H9 (cell line): ENCODE measurements around the gene TBC1D9. TPM values are rescaled to one million over a fixed set of nuclear protein-coding genes. Genes with fewer than 3 reads are reported as not detected.

Experiments
- DNase-seq: peaks from one replicate; pipeline ENCODE4 v3.0.0-alpha.2; 2017
- H2AFZ ChIP-seq: one replicate; pipeline ENCODE4 v1.6.1; 2013; ENCODE audit warnings: mild to moderate bottlenecking, low read length, control low read depth, moderate library complexity
- H2AK5ac ChIP-seq: 2 replicates; pipeline ENCODE4 v1.6.1; 2013; ENCODE audit warnings: low read length, control low read depth, mixed read lengths; ENCODE audit not compliant: insufficient read length
- H2BK120ac ChIP-seq: one replicate; pipeline ENCODE4 v1.6.1; 2013; ENCODE audit warnings: low read depth, mild to moderate bottlenecking, low read length, control low read depth, inconsistent platforms; ENCODE audit not compliant: poor library complexity, severe bottlenecking
- H2BK12ac ChIP-seq: 2 replicates; pipeline ENCODE4 v1.6.1; 2013; ENCODE audit warnings: low read length, control low read depth, mixed read lengths, low read depth; ENCODE audit not compliant: insufficient read length
- H2BK15ac ChIP-seq: 2 replicates; pipeline ENCODE4 v1.6.1; 2013; ENCODE audit warnings: low read depth, low read length, control low read depth
- H2BK20ac ChIP-seq: one replicate; pipeline ENCODE4 v1.6.1; 2013; ENCODE audit warnings: low read depth, mild to moderate bottlenecking, low read length, control low read depth, inconsistent platforms; ENCODE audit not compliant: poor library complexity, severe bottlenecking
- H2BK5ac ChIP-seq: 2 replicates; pipeline ENCODE4 v1.6.1; 2013; ENCODE audit warnings: low read length, control low read depth, mixed read lengths; ENCODE audit not compliant: insufficient read length
- H3K14ac ChIP-seq: 2 replicates; pipeline ENCODE4 v1.6.1; 2013; ENCODE audit warnings: low read length, control low read depth; ENCODE audit not compliant: insufficient read depth
- H3K18ac ChIP-seq: 2 replicates; pipeline ENCODE4 v1.6.1; 2013; ENCODE audit warnings: low read depth, mild to moderate bottlenecking, mixed read lengths, low read length, control low read depth; ENCODE audit not compliant: insufficient read length
- H3K23ac ChIP-seq: 2 replicates; pipeline ENCODE4 v1.6.1; 2013; ENCODE audit warnings: low read length, control low read depth, mixed read lengths, low read depth; ENCODE audit not compliant: insufficient read length
- H3K23me2 ChIP-seq: 2 replicates; pipeline ENCODE4 v1.6.1; 2013; ENCODE audit warnings: low read depth, mild to moderate bottlenecking, mixed read lengths, low read length, control low read depth; ENCODE audit not compliant: insufficient read length, poor library complexity, severe bottlenecking
- H3K27ac ChIP-seq: 2 replicates; pipeline ENCODE4 v1.5.1; 2013; ENCODE audit warnings: low read length, control low read depth, mixed read lengths, low read depth; ENCODE audit not compliant: insufficient read length
- H3K27me3 ChIP-seq: 2 replicates; pipeline ENCODE4 v1.6.1; 2013; ENCODE audit warnings: low read length, control low read depth, inconsistent platforms; ENCODE audit not compliant: insufficient read depth
- H3K4ac ChIP-seq: 2 replicates; pipeline ENCODE4 v1.6.1; 2013; ENCODE audit warnings: low read depth, mild to moderate bottlenecking, control low read depth, inconsistent platforms, low read length, moderate library complexity
- H3K4me1 ChIP-seq: 2 replicates; pipeline ENCODE4 v1.6.1; 2013; ENCODE audit warnings: low read length, control low read depth, inconsistent platforms; ENCODE audit not compliant: insufficient read depth
- H3K4me2 ChIP-seq: 2 replicates; pipeline ENCODE4 v1.6.1; 2013; ENCODE audit warnings: low read length, control low read depth, mixed read lengths; ENCODE audit not compliant: insufficient read length, insufficient read depth
- H3K56ac ChIP-seq: 2 replicates; pipeline ENCODE4 v1.6.1; 2013; ENCODE audit warnings: low read depth, mild to moderate bottlenecking, mixed read lengths, low read length, control low read depth; ENCODE audit not compliant: insufficient read length
- H3K79me1 ChIP-seq: 2 replicates; pipeline ENCODE4 v1.6.1; 2013; ENCODE audit warnings: low read depth, mild to moderate bottlenecking, moderate library complexity, low read length, control low read depth, inconsistent platforms; ENCODE audit not compliant: insufficient read depth, poor library complexity, severe bottlenecking
- H3K79me2 ChIP-seq: 2 replicates; pipeline ENCODE4 v1.6.1; 2013; ENCODE audit warnings: low read length, control low read depth, inconsistent platforms; ENCODE audit not compliant: insufficient read depth
- H3K9ac ChIP-seq: 2 replicates; pipeline ENCODE4 v1.6.1; 2013; ENCODE audit warnings: low read length, control low read depth, mixed read lengths; ENCODE audit not compliant: insufficient read length; ENCODE audit errors: extremely low read depth
- H3K9me3 ChIP-seq: one replicate; pipeline ENCODE4 v1.6.1; 2013; ENCODE audit warnings: low read depth, low read length, inconsistent platforms; ENCODE audit not compliant: control insufficient read depth
- H3T11ph ChIP-seq: one replicate; pipeline ENCODE4 v1.6.1; 2013; ENCODE audit warnings: mild to moderate bottlenecking, low read length, control low read depth, inconsistent platforms
- H4K20me1 ChIP-seq: one replicate; pipeline ENCODE4 v1.6.1; 2013; ENCODE audit not compliant: control insufficient read depth, insufficient read length, insufficient read depth
- H4K5ac ChIP-seq: 2 replicates; pipeline ENCODE4 v1.6.1; 2013; ENCODE audit warnings: low read depth, mild to moderate bottlenecking, mixed read lengths, low read length, control low read depth; ENCODE audit not compliant: insufficient read length
- H4K8ac ChIP-seq: replicated peaks from 2 replicates; pipeline ENCODE4 v1.6.1; 2013; ENCODE audit warnings: low read length, control low read depth, mixed read lengths, low read depth; ENCODE audit not compliant: insufficient read length
- H4K91ac ChIP-seq: 2 replicates; pipeline ENCODE4 v1.6.1; 2013; ENCODE audit warnings: low read depth, mild to moderate bottlenecking, moderate library complexity, mixed read lengths, low read length, control low read depth; ENCODE audit not compliant: insufficient read length
- H3K27ac Mint-ChIP-seq, 3 experiments: 2 replicates in 2 of 3; 3 replicates in 1 of 3; pipeline ENCODE4 v1.8.0; 2020 to 2021; ENCODE audit warnings: mixed read lengths in 3 of 3, mild to moderate bottlenecking in 1 of 3, moderate library complexity in 1 of 3
- H3K27me3 Mint-ChIP-seq: 2 replicates; pipeline ENCODE4 v1.8.0; 2021; ENCODE audit warnings: low read depth, mild to moderate bottlenecking, moderate library complexity, mixed read lengths
- H3K36me3 Mint-ChIP-seq, 3 experiments: 2 replicates in 2 of 3; 3 replicates in 1 of 3; pipeline ENCODE4 v1.8.0; 2020 to 2021; ENCODE audit warnings: low read depth in 3 of 3, mixed read lengths in 3 of 3; ENCODE audit not compliant: insufficient read depth in 1 of 3
- H3K4me1 Mint-ChIP-seq, 2 experiments: 2 replicates each; pipeline ENCODE4 v1.8.0; 2020; ENCODE audit warnings: mixed read lengths in 2 of 2
- H3K4me3 Mint-ChIP-seq, 2 experiments: 2 replicates in 1 of 2; 3 replicates in 1 of 2; pipeline ENCODE4 v1.8.0; 2020 to 2021; ENCODE audit warnings: mild to moderate bottlenecking in 2 of 2, mixed read lengths in 2 of 2, moderate library complexity in 1 of 2
- H3K9me3 Mint-ChIP-seq, 2 experiments: 2 replicates in 1 of 2; 3 replicates in 1 of 2; pipeline ENCODE4 v1.8.0; 2020; ENCODE audit warnings: mild to moderate bottlenecking in 2 of 2, mixed read lengths in 2 of 2, moderate library complexity in 1 of 2
- CTCF ChIP-seq: fragments of 200-600 bp; sonication (generic); conservative IDR thresholded peaks from 3 replicates; pipeline ENCODE4 v1.8.0; 2021; ENCODE audit warnings: antibody characterized with exemption, mild to moderate bottlenecking
- WGBS: extraction: QIAGEN DNeasy Blood & Tissue Kit; methylation state at CpG from one replicate; pipeline ENCODE4 v1.1.7; 2013; ENCODE audit warnings: missing lambda C conversion rate, low lambda C conversion rate, mixed read lengths; ENCODE audit not compliant: insufficient read length; ENCODE audit errors: extremely low coverage; 5-methylcytosine and 5-hydroxymethylcytosine counted together
- total RNA-seq: library from RNA; stranded (reverse); gene quantifications from 2 replicates; pipeline ENCODE4 v1.2.1, GENCODE V29; 2021

The TBC1D9 gene
- total RNA-seq, 1 experiment from 2014 or later: 0.63 TPM

DNA sequence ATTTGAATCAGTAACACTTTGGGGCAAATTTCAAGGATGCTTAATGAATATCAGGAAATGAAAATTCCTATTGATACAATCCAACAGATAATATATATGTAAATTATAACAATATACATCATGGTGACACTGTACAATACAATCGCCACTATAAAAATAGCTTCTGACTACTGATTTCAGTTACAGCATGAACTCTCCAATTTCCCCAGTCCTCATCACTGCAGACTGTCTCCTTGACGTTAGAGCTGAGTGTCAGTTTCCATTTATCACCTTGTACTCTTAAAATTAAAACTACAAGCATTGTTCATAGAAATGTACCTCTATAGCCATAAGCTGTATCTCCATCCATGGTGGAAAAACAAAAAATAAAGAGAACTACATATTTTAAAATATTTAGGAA is 23.4 kb downstream of the TBC1D9 start:
- H3K4me3 Mint-ChIP-seq: no peak overlapping the region
- Histone ChIP-seq H3K4ac (no peak overlapping the region), H2BK12ac (no peak overlapping the region), H3K79me1 (no peaks in the 10 kb centered on the region), H4K20me1 (no peaks in the 10 kb centered on the region), H2BK20ac (no peak overlapping the region), H3K23ac (no peak overlapping the region), H3K18ac (no peak overlapping the region), H3K4me1 (no peaks in the 10 kb centered on the region; the same call in 1 of the 2 replicates), H3K4me2 (no peak overlapping the region), H4K5ac (no peak overlapping the region), H2BK15ac (no peak overlapping the region), H3K27me3 (no peaks in the 10 kb centered on the region), H3K79me2 (no peaks in the 10 kb centered on the region), H2BK5ac (no peak overlapping the region), H3K23me2 (no peaks in the 10 kb centered on the region), H2AK5ac (no peak overlapping the region), H4K8ac (no peak overlapping the region), H3K27ac (no peak overlapping the region), H3K14ac (no peak overlapping the region), H3K56ac (no peak overlapping the region), H3K9me3 (no peaks in the 10 kb centered on the region), H3T11ph (no peak overlapping the region), H3K9ac (no peak overlapping the region), H4K91ac (no peak overlapping the region), H2BK120ac (no peak overlapping the region), H2AFZ (no peak overlapping the region)
- DNase-seq: no peak
- no peak for TF ChIP-seq CTCF
- no peaks in the 10 kb centered on the region for H3K9me3 Mint-ChIP-seq
- H3K36me3 Mint-ChIP-seq: no peaks in the 10 kb centered on the region
- H3K27ac Mint-ChIP-seq: no peak overlapping the region
- H3K4me1 Mint-ChIP-seq: peaks cover 32 to 38% of the 10 kb centered on the region in 2 experiments
- WGBS: no CpG with 5 or more reads among the region's 2 CpGs
- no peaks in the 10 kb centered on the region; the same call in 1 of the 2 replicates for H3K27me3 Mint-ChIP-seq
